Measurements from ENCODE around the gene BBS9.
A peak's percentile ranks its signal among the peaks of the same experiment; 100 is the strongest.

BBS9 gene

DNA sequence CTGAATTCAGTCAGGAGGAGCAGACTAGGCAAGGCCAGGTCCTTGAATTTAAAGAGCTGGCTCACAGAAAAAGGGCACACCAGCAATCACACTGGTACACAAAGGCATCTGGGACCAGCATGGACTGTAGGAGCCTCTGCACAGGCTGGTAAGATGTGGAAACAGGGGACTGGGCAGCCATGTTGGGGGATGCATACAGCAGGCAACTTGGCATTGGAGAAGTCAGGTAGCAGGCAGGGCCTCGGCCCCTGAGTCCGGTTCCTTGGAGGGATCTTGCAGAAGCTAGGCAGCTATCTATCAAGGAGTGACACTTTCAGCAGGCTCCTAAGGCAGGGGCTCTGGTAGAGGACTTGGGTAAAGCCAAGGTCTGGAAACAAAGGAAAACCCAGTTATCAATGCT is 399.7 kb downstream of the BBS9 start:
- no peak for TF ChIP-seq CTCF (IDR thresholded peaks at IDR 0.05; ENCODE audit: control insufficient read depth, extremely low read depth, insufficient read depth)
- no peak for DNase-seq (ENCODE audit: low read depth)
- no peak overlapping the region for H3K4me3 ChIP-seq (ENCODE audit: low read depth, low read length)

DNA sequence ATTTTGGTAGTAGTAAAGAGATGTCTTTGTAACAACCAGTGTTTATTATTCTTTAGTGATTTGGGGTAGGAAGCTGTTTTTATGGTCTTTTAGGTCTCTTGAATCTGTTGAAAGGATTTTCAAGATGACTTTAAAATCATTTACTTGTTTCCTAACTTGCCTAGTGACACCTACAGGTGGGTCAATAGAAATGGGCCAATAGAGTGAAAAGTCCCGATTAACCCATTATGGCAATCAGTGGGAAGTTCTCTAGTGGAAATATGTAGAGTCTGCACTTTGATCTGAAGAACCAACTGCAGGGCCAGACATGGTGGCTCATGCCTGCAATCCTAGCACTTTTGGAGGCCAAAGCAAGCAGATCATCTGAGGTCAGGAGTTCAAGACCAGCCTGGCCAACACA is 401.3 kb downstream of the BBS9 start:
- peak; percentile 17; the same call in 1 of the 2 replicates for TF ChIP-seq CTCF (IDR thresholded peaks at IDR 0.05; ENCODE audit: control insufficient read depth, extremely low read depth, insufficient read depth)
- DNase-seq (ENCODE audit: low read depth) = no peak
- H3K4me3 ChIP-seq (ENCODE audit: low read depth, low read length) = no peak overlapping the region

DNA sequence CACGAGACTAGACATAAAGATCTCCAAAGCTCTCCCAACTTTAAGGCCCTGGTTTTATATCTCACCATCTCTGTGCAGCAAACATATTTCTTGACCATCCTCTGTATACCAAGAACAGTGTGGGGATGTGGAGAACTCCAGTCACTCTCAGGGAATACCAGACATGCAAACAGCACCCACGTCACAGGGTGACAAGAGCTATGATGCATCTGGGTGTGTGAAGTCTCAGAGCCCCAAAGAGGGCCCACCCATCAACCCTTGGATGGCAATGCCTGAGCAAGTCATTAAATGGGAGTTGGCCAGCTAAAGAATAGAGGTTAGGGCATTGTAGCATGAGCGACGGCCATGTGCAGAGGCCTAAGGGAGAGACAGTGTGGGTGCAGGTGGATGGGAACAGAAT is 402.5 kb downstream of the BBS9 start:
- no peak for TF ChIP-seq CTCF (IDR thresholded peaks at IDR 0.05; ENCODE audit: control insufficient read depth, extremely low read depth, insufficient read depth)
- DNase-seq (ENCODE audit: low read depth) = no peak
- no peak overlapping the region for H3K4me3 ChIP-seq (ENCODE audit: low read depth, low read length)

- no peak for DNase-seq (ENCODE audit: low read depth)
- no peak overlapping the region for H3K4me3 ChIP-seq (ENCODE audit: low read depth, low read length)
- no peak for TF ChIP-seq CTCF (IDR thresholded peaks at IDR 0.05; ENCODE audit: control insufficient read depth, extremely low read depth, insufficient read depth)
Measured at GRCh38 chr7:33534833-33535232, 405.5 kb downstream of the BBS9 start.

DNA sequence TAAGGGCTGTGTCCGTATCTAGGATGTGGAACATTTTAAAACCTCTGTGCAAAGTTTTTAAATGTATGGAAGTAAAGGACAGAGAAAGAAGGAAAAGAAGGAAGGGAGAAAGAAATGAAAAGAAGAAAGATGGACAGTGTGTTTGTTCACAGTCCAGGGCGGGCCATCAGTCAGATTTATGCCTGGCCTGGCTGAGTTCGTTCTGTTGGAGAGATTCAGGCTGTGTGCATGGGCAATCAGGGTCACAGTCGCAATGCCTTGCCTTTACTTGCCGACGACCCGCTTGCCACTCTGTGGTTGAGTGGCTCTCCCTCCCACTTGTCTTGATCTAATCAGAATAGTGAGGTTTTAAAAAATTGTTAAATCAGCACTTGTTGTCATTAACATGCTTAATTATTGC is 406.6 kb downstream of the BBS9 start:
- no peak for TF ChIP-seq CTCF (IDR thresholded peaks at IDR 0.05; ENCODE audit: control insufficient read depth, extremely low read depth, insufficient read depth)
- DNase-seq (ENCODE audit: low read depth) = no peak
- H3K4me3 ChIP-seq (ENCODE audit: low read depth, low read length) = no peak overlapping the region

DNA sequence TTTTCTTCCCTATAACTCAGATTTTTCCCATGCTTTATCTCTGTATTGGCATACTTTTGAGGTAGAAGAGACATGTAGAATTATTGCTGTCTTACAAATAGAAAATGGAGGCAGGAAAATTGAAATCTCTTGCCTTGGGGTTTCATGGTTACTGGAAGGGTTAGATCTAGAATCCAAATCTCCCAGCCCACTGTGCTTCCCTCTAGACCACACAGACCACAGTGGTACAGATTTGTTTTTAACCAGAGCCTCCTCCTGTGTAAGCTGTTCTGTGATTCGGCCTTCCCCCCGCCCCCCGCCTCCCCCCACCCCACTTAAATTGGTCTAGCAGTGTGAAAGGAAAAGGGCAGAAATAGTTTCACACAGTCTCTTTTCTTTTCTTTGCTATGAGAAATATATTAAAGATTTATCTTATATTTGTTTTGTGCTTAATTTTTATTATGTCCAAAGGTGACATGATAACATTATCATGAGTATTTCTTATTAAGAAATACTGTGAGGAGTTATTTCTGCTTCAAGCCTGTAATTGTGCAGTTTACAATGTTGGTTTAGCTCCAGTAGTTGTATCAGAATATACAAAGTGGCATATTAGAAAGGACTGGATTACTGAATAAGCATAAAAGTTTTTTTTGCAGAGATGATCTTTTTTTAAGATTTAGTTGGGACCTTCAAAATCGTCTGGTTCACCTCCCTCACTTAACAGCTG is 407.2 kb downstream of the BBS9 start:
- DNase-seq (ENCODE audit: low read depth) = no peak
- no peak for TF ChIP-seq CTCF (IDR thresholded peaks at IDR 0.05; ENCODE audit: control insufficient read depth, extremely low read depth, insufficient read depth)
- H3K4me3 ChIP-seq (ENCODE audit: low read depth, low read length) = no peak overlapping the region

- DNase-seq (ENCODE audit: low read depth) = no peak
- TF ChIP-seq CTCF (IDR thresholded peaks at IDR 0.05; ENCODE audit: control insufficient read depth, extremely low read depth, insufficient read depth) = no peak
- H3K4me3 ChIP-seq (ENCODE audit: low read depth, low read length) = no peak overlapping the region
Measured at GRCh38 chr7:33537104-33537477, 407.7 kb downstream of the BBS9 start.

All from LNCaP clone FGC (cell line).